HG03439 (cell line): ENCODE results near the gene PODN.

Experiments used
- ATAC-seq: cut with Tn5 transposase; IDR thresholded peaks from one replicate; pipeline ENCODE4 v1.9.1; 2021; ENCODE audit warnings: mild to moderate bottlenecking, moderate library complexity; ENCODE audit not compliant: unreplicated experiment

PODN gene

DNA sequence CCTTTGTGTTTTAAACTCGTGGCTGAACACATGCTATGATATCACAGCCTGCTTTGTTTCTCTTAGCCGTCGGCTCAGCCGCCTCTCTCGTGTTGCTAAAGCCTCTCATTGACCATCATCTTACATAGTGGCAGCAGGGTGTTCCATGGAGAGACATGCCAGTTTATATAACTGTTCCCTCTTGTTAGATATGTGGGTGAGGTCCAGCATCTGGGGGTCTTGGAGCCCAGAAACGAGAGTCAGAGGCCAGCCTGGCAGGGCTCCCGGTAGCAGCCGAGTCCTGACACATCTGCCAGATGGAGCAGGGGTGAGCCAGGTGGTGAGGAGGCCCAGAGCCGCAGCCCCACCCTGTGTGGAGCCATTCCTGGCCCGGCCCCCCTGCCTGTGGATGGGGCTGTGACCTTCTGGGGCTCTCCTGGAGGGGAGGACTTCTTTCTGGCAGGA lies 11.9 kb downstream of the PODN start:
- ATAC-seq: no peak

DNA sequence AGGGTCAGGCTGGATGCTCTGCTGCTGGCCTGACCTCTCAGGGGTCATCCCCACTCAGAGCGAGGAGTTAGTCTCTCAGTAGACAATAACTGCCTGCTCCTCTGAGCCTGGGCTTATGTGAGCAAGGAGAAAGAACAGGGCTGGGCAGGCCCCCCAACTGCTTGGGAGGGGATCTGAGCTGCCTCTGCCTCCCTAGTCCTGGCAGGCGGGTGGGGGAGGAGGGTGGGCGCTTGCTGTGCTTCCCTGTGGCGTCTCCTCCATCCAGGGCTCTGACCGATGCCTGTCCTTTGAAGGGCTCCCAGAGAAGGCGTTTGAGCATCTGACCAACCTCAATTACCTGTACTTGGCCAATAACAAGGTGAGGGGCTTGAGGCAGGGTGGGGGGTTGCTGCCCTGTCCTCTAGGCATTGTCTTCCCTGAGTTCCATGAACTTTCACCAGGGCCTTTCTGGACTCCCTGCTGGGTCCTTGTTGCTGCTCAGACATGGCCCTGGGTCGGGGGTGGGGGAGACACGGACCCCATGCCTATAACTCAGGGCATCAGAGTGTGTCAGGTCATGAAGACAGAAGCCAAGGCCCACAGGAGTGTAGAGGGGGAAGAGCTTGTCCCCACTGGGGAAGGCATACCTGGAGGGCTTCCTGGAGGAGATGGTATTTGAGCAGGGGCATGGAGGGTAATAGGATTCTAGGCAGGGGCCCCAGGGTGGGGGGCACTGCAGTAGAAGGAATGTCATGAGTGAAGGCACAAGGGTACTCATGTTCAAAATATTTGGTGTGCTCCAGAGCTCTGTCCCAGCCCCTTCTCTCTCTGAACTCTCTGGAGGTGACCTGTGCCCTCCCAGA lies 12.5 kb downstream of the PODN start:
- no peak for ATAC-seq

DNA sequence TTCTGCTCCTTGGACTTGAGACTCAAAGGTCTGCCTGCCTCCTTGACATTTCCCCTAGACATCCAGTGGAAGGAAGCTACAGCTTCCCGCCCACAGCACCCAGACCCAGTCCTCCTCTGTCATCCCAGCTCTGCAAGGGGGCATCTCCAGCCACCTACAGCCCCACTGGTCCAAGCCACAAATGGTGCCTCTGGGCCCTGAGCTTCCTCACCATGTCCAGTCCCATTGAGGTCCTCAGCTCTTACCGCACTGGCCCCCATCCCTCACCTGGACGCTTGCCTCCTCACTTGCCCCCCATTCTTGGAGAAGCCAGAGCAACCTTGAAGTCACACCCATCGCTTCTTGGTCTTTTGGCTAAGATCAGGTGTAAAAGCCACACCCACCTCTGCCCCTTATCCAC lies 13.2 kb downstream of the PODN start:
- ATAC-seq: no peak

DNA sequence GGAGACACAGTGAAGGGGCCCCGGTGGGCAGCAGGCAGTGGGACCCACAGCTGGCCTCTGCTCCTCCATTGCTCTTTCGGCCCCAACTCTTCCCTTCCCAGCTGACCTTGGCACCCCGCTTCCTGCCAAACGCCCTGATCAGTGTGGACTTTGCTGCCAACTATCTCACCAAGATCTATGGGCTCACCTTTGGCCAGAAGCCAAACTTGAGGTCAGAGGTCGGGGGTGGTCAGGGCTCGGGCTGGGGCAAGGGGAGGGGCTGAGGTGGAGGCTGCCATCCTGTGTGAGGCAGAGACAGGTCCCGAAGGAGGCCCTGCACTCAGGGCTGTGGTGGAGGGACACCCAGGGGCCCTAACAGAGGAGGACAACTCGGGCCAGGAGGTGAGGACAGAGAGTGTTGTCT lies 13.7 kb downstream of the PODN start:
- no peak for ATAC-seq

DNA sequence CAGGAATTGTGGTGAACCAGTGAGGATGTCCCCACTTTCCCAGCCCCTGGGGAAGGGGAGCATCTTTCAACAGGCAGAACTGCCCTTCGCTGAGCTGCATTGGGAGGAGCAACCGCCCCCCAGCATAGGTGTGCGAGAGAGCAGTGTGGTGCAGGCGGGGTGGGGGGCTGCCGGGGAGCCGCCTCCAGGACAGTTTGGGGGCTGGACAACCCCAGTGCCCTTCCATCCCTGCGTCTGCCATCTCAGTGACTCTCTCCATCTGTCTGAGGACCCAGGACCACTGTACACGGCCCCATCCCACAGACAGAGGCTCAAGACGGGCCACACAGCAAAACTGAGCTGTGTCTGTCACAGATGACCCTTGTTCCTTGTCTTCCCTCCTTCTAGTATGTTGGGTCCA lies 14.2 kb downstream of the PODN start:
- ATAC-seq: no peak

DNA sequence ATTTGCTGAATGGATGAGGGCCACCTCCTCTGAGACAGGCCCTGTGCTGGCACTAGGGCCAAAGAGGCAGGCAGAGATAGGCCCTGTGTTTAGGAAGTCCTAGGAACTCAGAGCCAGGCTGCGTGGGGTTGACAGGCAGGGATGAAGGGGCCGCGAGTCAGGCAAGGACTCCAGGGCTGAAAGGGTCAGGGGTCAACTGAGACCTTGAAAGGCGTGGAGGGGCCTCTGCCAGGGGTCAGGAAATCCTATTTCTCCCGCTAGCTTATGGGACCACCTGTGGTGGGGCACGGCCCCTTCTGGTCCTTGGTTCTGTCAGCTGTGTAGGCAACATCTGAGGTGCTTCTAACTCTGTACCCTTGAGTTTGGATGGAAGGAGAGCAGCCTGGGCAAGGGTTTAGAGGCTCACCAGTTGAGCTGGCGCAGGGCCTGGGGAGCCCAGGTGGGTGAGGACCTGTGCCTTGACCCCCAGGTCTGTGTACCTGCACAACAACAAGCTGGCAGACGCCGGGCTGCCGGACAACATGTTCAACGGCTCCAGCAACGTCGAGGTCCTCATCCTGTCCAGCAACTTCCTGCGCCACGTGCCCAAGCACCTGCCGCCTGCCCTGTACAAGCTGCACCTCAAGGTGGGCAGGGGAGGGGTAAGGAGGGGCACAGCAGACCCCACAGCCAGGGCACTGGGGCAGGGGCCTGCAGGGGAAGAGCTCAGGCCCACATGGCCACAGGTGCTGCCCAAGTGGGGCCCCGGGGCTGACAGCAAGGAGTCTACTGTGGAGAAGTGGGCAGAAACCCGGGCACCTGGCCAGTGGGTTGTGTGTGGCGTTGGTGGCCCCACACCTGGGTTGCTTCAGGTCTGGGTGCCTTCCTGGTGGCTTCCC lies 14.9 kb downstream of the PODN start:
- no peak for ATAC-seq

DNA sequence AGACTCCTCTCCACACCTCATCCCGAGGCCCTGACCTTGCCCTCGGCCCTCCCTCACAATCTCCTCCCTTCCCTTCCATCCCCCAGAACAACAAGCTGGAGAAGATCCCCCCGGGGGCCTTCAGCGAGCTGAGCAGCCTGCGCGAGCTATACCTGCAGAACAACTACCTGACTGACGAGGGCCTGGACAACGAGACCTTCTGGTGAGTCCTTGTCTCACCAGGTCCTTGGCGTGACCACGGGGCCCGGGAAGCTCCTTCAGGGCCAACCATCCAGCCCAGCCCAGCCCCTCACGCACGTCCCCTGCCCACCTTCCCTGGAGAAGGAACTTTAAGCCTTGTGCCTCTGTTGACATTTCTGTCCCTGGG lies 15.6 kb downstream of the PODN start:
- ATAC-seq: no peak

DNA sequence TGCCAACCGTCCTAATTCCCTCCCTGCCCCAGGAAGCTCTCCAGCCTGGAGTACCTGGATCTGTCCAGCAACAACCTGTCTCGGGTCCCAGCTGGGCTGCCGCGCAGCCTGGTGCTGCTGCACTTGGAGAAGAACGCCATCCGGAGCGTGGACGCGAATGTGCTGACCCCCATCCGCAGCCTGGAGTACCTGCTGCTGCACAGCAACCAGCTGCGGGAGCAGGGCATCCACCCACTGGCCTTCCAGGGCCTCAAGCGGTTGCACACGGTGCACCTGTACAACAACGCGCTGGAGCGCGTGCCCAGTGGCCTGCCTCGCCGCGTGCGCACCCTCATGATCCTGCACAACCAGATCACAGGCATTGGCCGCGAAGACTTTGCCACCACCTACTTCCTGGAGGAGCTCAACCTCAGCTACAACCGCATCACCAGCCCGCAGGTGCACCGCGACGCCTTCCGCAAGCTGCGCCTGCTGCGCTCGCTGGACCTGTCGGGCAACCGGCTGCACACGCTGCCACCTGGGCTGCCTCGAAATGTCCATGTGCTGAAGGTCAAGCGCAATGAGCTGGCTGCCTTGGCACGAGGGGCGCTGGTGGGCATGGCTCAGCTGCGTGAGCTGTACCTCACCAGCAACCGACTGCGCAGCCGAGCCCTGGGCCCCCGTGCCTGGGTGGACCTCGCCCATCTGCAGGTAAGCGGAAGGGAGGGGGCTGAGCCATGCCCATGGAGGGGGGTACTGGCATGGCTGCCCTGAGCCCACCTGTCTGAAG lies 16.5 kb downstream of the PODN start:
- ATAC-seq: no peak

DNA sequence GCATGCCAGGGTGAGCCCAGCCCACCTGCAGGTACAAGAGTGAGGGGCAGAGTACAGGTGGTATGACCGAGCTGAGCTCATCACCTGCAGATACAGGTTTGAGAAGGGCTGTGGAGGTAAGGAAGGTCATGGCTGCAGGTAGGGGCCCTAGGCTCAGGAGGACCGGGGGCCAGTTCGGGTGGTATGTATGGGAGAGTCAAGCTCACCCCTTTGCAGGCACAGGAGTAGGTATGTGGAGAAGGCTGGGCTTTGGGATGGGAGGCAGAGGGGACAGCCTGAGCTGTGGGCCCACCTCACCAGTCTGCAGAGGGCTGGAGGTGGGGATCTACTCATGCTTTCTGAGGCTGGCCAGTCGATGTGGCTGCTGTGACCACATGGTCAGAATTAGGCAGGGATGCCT lies 17.2 kb downstream of the PODN start:
- ATAC-seq: no peak

DNA sequence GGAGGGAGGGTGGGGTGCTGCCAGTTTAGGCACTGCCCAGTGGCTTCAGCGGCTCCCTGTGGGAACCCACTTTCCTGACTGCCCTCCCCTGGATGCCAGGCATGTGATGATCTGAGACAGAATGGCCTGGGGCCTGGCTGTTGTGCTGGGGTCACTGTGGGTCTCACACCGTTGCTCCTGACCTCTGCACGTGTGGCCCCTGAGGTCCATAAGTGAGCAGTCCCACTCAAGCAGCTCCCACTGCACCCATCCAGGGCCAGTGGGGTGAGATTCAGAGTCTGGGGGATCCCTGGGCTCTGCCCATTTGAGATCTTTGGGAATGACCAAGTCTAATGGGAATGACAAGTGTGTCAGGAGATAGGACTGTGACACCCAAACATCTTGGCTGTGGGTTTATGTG lies 18.0 kb downstream of the PODN start:
- ATAC-seq: no peak

DNA sequence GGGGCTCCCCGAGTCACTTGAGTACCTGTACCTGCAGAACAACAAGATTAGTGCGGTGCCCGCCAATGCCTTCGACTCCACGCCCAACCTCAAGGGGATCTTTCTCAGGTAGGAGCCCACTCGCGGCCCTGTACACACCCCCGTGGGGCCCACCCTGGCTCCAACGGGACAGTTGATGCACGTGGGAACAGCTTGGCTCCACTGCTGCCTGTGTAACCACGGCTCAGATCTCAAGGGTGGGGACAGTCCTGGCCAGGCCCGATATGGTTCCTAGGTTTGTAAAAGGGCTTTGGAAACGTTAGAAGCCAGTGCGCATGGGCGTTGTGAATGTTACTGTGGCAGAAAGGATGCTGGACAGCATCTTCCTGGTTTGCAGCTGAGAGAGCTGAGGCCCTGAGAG lies 18.8 kb downstream of the PODN start:
- no peak for ATAC-seq

DNA sequence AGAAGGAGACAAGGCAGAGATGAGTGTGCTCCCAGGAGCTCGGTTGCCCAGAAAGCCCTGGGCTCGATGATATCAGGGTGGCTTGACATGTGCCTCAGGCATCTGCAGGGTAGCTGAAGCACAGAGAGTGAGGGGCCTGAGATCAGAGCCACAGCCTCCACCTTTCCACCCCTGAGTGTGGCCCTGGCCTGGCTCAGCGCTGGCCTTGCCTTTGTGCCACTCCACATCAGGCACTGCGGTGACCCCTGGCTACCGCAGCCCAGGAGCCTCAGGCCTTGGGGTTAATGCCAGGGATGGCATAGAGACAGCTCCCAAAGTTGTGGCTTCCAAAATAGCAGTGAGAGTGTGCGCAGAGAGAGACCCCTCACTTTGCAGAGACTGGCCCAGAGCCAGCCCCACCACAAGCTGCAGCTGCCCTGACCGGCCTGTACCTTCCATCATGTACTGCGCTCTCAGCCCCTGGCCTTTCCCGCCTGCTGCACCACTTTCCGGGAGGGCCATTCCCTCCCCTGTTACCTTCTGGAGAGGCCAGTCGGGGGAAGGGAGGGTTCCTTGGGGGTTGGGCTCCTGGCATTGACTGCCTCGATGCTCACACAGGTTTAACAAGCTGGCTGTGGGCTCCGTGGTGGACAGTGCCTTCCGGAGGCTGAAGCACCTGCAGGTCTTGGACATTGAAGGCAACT lies 19.5 kb downstream of the PODN start:
- no peak for ATAC-seq

DNA sequence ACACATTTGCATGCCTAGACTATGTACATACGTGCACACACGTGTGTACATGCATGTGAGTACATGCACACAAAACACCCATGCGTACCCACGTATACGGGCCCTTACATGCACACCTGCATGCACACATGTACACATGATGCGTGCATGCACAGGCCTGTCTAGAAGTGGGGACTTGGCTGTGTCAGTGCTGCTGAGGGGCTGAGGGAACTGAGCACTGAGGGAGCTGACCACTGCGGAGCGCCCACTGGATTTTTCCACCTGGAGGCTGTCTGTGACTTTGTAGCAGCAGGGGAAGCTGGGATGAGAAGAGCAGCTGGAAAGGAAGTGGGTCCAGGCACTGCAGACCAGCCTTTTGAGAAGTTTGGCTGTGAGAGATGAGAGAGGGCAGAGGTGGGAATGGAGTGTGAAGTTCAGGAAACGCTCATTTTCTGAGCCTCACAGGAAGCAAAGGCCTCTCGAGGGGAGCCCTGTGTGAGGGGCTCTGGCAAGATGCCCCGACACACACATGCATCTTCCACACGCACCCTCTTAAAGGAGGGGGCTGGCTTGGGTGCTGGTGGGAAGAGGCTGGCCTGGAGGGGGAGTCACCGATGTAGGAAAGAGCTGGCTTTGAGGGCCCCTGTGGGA lies 20.9 kb downstream of the PODN start:
- ATAC-seq: no peak

DNA sequence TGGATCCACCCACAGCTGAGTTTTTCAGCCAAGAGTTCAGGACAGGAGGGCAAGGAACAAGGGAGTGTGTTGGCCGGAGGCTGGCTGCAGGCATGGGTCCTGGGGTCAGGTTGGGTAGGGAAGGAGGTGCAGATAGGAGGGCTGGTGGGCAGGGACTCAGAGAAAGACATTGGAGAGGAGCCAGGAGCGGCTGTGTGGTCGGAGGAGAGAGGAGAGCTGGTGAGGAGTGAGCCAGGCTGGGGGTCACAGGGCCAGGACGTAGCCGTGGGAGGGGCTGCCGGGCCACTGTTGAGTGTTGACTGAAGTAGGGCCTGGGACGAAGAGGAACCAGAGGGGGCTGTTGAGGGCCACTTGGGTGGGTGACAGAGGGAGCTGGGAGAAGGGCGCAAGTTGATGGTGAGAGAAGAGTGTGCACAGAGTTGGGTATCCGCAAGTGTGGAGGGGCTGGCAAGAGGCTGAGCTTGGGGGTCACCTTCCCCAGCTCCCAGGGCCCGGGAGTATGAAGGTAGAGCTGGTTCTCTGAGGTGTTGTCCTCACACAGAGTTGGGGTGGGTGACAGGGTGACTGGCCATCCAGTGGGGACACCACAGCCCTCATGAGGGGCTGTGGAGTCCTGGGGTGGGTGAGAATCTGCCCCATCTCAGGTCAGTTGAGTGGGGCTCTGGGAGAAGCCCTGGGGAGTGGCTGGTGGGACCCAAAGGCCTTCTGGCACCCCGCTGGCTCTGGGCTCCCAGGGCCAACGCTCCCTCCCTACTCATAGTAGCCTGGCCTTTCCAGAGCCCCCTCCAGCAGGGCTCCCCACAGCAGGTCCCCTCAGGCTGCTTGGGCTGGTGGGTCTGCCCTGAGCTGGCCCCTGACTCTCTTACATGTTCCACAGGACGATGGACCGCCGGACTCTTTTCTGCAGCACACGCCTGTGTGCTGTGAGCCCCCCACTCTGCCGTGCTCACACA lies 21.9 kb downstream of the PODN start:
- ATAC-seq: no peak

DNA sequence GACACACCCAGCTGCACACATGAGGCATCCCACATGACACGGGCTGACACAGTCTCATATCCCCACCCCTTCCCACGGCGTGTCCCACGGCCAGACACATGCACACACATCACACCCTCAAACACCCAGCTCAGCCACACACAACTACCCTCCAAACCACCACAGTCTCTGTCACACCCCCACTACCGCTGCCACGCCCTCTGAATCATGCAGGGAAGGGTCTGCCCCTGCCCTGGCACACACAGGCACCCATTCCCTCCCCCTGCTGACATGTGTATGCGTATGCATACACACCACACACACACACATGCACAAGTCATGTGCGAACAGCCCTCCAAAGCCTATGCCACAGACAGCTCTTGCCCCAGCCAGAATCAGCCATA lies 22.6 kb downstream of the PODN start:
- no peak for ATAC-seq

DNA sequence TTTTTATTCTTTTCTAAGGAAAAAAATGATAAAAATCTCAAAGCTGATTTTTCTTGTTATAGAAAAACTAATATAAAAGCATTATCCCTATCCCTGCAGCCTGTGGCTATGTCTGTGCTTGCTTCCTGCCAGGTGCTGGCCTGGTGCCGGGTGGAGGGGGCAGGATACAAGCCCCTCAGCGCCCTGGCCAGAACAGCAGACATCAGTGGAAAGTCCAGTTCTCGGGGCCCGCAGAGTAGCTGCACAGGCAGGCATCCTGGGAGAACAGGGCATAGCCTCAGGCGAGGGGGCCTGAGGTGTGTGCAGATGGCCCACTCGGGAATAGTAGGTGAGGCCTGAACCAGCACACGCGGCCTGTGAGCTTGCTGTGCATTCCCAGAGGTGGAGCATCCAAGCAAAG lies 23.4 kb downstream of the PODN start:
- no peak for ATAC-seq

DNA sequence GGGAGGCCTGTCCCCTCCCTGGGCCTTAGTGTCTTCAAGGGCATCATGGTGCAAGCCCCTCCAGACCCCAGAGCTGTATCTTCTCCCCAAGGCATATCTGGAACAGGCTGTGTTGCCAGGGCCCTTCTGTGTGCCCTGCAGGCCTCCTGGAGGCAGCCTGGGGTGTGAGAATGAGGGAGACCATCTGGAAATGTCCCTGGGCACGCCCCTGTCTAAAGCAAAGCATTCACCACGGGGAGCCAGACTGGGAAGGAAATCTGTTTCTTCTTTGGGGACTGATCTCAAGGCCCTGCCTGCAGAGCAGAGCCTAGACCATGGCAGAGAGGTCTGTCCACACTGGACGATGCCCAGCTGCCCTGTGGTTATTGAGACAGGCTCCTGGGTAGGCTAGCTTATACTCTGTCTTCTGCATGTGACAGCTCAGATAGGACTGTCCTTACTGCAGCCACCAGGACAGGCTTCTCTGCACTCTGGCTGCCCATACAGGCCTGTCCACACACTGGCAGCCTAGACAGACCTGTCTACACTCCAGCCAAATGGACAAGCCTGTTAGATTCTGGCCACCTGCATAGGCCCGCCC lies 24.6 kb downstream of the PODN start:
- no peak for ATAC-seq

DNA sequence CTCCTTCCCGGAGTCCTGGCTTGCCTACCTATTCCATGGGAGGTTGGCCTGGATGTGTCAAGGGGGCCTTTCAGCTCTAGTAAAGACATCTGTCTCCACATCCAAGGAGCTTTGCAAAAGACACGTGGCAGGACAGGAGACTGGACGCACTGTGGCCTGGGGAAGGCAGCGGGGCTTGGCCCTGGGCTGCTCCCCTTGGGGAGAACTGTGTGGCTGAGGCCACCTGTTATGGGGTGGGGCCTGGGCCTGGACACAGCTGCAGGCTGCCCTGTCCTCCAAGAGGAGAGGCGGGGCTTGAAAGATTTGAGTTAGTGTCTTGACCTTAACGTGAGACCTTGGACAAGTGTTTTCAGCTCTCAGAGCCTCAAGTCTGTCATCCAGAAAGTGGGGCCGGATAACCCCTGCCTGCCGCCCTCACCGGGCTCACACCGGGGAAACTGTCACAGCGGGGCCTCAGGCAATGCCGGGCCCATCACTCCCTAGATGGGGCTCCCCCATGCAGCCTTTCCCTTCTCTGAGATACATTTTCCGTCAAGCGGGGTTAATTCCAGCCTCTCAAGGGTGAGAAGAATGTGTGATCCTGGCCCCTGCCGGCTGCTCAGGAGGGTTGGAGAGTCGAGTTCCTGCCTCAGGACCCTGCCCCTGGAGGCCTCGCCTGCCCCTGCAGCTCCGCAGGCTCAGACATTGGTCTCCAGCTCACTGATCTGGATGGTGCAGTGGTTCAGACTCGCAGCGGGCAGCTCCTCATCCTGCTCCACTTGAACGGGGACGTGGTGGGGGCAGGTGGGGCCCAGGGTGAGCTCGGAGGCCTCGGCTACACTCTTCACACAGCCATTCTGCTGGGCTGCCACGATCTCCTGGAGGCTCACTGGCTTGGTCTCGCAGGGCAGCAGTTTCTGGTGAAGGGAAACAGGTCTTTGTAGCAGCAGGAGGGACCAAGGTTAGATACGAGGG lies 25.6 kb downstream of the PODN start:
- no peak for ATAC-seq
